NB4 (cell line): ENCODE results near the gene MTA2.
"Not testable (repeated sequence)": the region's sequence is repeated elsewhere in the genome, so short reads cannot be mapped to it uniquely, and the experiment has no call there.

Experiments used
- DNase-seq: peaks from one replicate; pipeline ENCODE4 v3.0.0; 2010; ENCODE audit warnings: low read depth
- H3K4me3 ChIP-seq: one replicate; pipeline ENCODE4 v1.5.1; 2011; ENCODE audit warnings: mild to moderate bottlenecking, low read depth, low read length, moderate library complexity
- MYC ChIP-seq: IDR thresholded peaks from 2 replicates; pipeline ENCODE4 v1.6.1; 2011; ENCODE audit warnings: low read depth, low read length
- POLR2A ChIP-seq: IDR thresholded peaks from 2 replicates; pipeline ENCODE4 v1.6.1; 2011; ENCODE audit warnings: mild to moderate bottlenecking; ENCODE audit not compliant: insufficient read length; ENCODE audit errors: extremely low read depth
- TF ChIP-seq, protein P1 (sequence below): IDR thresholded peaks from one replicate; pipeline ENCODE4 v1.5.1; 2012; ENCODE audit warnings: low read depth, low read length
- TF ChIP-seq, protein P2 (sequence below): IDR thresholded peaks from 2 replicates; pipeline ENCODE4 v1.6.1; 2011; ENCODE audit warnings: low read depth, low read length

Gene MTA2

DNA sequence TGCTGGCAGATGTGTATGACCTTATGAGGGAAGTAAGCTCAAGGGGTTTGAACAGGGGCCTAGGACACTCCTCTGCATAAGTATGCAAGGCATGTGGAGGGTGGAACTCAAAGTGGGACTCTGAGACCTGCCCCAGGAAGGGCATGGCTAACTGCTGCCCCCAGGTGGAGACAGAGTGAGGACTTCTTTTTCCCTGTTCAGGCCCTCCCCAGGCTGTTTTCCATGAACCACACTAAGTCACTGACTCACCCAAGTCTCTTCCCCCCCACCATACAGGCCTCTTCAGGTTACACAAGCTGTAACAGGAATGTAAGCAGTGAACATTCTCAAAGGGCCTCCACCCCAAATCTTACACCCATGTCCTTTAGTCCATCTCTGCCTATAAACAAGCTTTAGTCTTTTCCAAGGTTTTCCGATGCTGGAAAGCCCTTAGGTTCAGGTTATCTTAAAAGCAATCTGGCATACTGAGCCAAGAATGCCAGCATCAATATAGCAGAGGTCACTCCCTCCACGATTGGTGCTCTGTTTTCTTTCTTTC, 41.0 kb downstream of the MTA2 start:
- no peak overlapping the region for H3K4me3 ChIP-seq
- peak; percentile 96 for DNase-seq
- TF ChIP-seq POLR2A (peak; percentile 11), MYC (peak; percentile 87)
- TF ChIP-seq, protein P1, sequence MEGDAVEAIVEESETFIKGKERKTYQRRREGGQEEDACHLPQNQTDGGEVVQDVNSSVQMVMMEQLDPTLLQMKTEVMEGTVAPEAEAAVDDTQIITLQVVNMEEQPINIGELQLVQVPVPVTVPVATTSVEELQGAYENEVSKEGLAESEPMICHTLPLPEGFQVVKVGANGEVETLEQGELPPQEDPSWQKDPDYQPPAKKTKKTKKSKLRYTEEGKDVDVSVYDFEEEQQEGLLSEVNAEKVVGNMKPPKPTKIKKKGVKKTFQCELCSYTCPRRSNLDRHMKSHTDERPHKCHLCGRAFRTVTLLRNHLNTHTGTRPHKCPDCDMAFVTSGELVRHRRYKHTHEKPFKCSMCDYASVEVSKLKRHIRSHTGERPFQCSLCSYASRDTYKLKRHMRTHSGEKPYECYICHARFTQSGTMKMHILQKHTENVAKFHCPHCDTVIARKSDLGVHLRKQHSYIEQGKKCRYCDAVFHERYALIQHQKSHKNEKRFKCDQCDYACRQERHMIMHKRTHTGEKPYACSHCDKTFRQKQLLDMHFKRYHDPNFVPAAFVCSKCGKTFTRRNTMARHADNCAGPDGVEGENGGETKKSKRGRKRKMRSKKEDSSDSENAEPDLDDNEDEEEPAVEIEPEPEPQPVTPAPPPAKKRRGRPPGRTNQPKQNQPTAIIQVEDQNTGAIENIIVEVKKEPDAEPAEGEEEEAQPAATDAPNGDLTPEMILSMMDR, result peak; percentile 80
- TF ChIP-seq, protein P2, sequence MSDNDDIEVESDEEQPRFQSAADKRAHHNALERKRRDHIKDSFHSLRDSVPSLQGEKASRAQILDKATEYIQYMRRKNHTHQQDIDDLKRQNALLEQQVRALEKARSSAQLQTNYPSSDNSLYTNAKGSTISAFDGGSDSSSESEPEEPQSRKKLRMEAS, result peak; percentile 77

DNA sequence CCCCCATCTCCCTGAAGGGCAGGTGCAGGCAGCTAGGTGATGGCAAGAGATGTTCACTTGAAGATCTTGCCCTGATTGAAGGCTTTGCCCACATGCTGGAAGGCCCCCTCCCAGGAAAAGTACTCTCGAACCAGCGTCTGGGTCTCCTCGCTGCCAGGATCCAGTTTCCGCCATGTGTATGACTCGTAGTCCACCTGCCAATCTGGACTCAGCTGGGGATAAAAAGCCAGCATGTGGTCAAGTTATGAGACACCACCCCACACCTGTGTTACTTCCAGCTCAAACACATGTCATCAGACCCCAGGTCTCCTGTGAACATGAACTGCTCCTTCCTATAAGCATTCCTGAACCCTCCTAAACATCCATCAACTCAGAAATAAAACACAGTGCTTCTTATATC, 42.0 kb downstream of the MTA2 start:
- H3K4me3 ChIP-seq, DNase-seq: not testable (repeated sequence)

DNA sequence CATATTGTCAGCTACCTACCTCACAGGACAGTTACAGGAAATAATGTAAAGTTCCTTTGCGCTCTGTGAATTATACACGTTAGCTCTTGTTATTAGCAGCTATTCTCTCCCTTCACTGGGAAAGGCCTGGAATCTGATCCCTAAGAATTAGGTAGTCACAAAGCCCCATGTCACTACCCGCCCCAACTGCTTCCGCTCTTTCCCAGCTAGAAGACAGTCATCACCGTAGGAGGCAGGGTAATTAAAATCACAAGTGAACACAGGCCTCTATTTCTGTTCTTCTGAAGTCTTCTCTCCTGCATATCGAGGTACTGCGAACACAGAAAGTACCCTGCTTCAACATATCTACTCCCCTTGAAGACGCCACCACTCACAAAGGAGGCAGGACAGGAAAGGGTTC, 42.5 kb downstream of the MTA2 start:
- TF ChIP-seq, protein P2, result no peak
- TF ChIP-seq MYC (no peak), POLR2A (no peak)
- TF ChIP-seq, protein P1, result no peak
- no peak overlapping the region for H3K4me3 ChIP-seq
- DNase-seq, result no peak

DNA sequence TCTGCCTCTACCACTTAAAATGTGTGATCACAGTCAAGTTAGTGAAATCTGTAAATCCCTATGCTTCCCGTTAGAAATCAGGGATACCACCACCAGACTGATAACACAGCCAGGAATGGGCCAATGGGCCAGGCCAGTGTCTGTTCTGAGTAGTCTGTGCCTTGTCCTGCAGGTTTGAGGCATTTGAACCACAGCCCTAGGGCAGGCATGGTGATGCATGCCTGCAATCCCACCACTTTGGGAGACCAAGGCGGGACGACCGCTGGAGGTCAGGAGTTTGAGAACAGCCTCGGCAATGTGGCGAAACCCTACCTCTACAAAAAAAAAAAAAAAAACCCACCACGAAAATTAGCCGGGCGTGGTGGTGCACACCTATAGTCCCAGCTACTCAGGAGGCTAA, 43.0 kb downstream of the MTA2 start:
- DNase-seq, result no peak
- no peak overlapping the region for H3K4me3 ChIP-seq
- TF ChIP-seq POLR2A (peak; percentile 15), MYC (no peak)
- TF ChIP-seq, protein P2, result no peak
- TF ChIP-seq, protein P1, result no peak

DNA sequence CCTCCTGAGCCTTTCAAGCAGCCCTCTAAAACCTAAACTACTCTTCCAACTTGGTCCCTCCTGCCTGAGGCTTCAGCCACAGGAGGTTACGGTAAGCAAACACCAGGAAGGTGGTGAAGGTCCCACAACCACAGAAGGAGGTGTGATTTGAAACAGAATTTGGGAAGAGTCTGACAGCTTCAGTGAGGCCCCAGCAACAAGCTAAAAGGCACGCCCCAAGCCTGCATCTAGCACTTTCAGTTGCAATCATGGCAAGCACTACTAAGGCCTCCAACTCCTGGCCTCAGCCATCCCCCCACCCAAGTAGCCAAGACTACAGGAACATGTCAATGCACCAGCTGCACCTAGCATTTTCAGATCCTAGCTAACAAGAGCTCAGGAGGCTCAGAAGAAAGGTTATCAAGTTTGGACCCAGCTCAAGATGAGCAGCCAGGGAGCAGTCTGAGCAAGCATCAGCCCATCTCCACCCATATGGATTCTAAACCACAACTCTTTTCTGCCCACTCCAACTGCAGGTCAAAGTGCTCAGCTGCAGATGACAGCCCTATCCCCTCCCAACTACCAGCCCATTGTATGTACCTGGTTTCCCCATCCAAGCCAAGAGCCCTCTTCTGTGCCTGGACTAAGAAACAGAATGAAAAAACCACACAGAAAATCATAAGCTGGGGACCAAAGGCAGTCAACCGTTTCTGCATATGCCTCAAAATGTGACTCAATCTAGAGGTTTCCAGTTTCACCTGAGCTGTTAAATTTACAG, 44.6 kb downstream of the MTA2 start:
- DNase-seq, result peak; percentile 86
- peak overlapping the region; percentile 5 for H3K4me3 ChIP-seq
- TF ChIP-seq, protein P1, result no peak
- no peak for TF ChIP-seq MYC
- TF ChIP-seq POLR2A, result no peak
- TF ChIP-seq, protein P2, result no peak

DNA sequence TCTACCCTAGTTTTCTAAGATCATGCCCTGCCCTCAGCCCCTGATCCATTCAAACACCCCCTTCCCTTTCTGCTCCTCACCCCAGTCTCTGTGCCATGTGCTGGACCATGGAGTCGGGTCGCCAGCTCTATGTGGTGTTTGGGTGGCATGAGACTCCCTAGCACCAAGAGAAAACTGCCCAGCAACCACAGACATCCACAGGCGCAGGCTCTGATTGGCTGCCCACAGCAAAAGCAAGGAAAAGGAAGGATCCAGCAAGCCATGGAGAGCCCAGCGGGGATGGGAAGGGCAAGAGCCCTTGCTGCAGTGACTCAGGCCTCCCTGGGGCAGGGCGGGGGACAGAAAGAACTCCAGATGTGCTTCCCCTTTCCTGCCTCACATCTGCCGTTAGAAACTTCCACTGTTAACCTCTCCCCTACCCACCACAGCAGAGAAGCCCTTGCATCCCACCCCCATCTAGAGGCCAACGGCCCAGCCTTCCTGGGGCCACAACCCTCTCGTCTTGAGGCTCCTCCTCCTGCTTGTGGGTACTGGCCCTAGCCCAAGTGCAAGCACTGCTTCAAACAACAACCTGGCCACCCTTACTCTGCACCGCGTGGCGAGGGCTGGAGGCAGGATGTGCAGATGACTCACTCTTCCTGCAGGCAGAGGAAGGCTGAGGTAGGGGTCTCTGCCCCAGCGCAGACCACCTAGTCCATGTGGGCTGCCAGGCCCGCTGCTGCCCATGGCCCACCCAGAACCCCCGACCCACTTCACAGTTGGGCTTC, 45.4 kb downstream of the MTA2 start:
- TF ChIP-seq, protein P1, result no peak
- TF ChIP-seq MYC, result peak; percentile 99
- TF ChIP-seq POLR2A, result peak; percentile 19
- TF ChIP-seq, protein P2, result peak; percentile 97
- DNase-seq, result peak; percentile 100
- peak overlapping the region; percentile 33 for H3K4me3 ChIP-seq
